ENCODE data around the gene TP53AIP1.
A peak's percentile ranks its signal among the peaks of the same experiment; 100 is the strongest.

Gene TP53AIP1

GRCh38 chr11:128942817-128943427 lies at the start of gene TP53AIP1:
Gene TP53AIP1, minus strand, starts transcription at chr11:128942871. Its CDS starts 5,053 bp downstream, at chr11:128937818.
- no peak for DNase-seq

- no peak for DNase-seq
These were observed 45.7 kb upstream of the TP53AIP1 start for GRCh38 chr11:128988242-128988970.

GRCh38 chr11:128985880-128986279 lies 43.2 kb upstream of the TP53AIP1 start:
- no peak for DNase-seq

- no peak for DNase-seq
These were observed 40.4 kb upstream of the TP53AIP1 start for GRCh38 chr11:128983023-128983422.

GRCh38 chr11:128981254-128981653 lies 38.6 kb upstream of the TP53AIP1 start:
- DNase-seq, result no peak

GRCh38 chr11:128970598-128971190 lies 28.0 kb upstream of the TP53AIP1 start:
- DNase-seq, result no peak

- no peak for DNase-seq
These were observed 26.2 kb upstream of the TP53AIP1 start for GRCh38 chr11:128968916-128969315.

GRCh38 chr11:128967578-128967977 lies 24.9 kb upstream of the TP53AIP1 start:
- DNase-seq, result no peak

- DNase-seq, result no peak
These were observed 22.8 kb upstream of the TP53AIP1 start for GRCh38 chr11:128965485-128965884.

GRCh38 chr11:128964463-128964930 lies 21.8 kb upstream of the TP53AIP1 start:
- DNase-seq, result no peak

GRCh38 chr11:128963744-128964325 lies 21.2 kb upstream of the TP53AIP1 start:
- no peak for DNase-seq

GRCh38 chr11:128962896-128963295 lies 20.2 kb upstream of the TP53AIP1 start:
- no peak for DNase-seq

GRCh38 chr11:128961645-128962044 lies 19.0 kb upstream of the TP53AIP1 start:
- no peak for DNase-seq

GRCh38 chr11:128957202-128957482 lies 14.5 kb upstream of the TP53AIP1 start:
- no peak for DNase-seq

GRCh38 chr11:128956401-128957201 lies 13.9 kb upstream of the TP53AIP1 start:
- peak; percentile 36 to 51 for DNase-seq

GRCh38 chr11:128955636-128956035 lies 13.0 kb upstream of the TP53AIP1 start:
- DNase-seq, result no peak

GRCh38 chr11:128953151-128953550 lies 10.5 kb upstream of the TP53AIP1 start:
- DNase-seq, result no peak

- no peak for DNase-seq
These were observed 7.3 kb upstream of the TP53AIP1 start for GRCh38 chr11:128949791-128950454.

- DNase-seq, result no peak
These were observed 5.9 kb upstream of the TP53AIP1 start for GRCh38 chr11:128948583-128948982.

GRCh38 chr11:128947773-128948172 lies 5.1 kb upstream of the TP53AIP1 start:
- DNase-seq, result no peak

- DNase-seq, result no peak
These were observed 4.0 kb upstream of the TP53AIP1 start for GRCh38 chr11:128946648-128947047.

GRCh38 chr11:128943428-128943976 lies 831 bp upstream of the TP53AIP1 start:
- no peak for DNase-seq
